ENCODE measurements around the gene DLG2.

DLG2 gene

GRCh38 chr11:83409476-83409875, 2217.7 kb downstream of the DLG2 start:
- Histone ChIP-seq H3K9me2 (replicated peaks; ENCODE audit: control insufficient read depth, low read length) (no peaks in the 10 kb centered on the region), H4K20me1 (ENCODE audit: control insufficient read depth, insufficient read depth, low read depth, low read length) (no peaks in the 10 kb centered on the region), H3K27me3 (ENCODE audit: control insufficient read depth, low read length) (no peaks in the 10 kb centered on the region), H3F3A (ENCODE audit: control insufficient read depth, insufficient read depth) (no peaks in the 10 kb centered on the region), H3K27ac (ENCODE audit: low read depth, low read length) (no peak overlapping the region), H3K4me3 (ENCODE audit: low read length) (no peak overlapping the region), H3K4me1 (ENCODE audit: control insufficient read depth, low read length) (no peaks in the 10 kb centered on the region), H3K36me3 (ENCODE audit: control insufficient read depth, low read length) (no peaks in the 10 kb centered on the region), H3K4me2 (ENCODE audit: low read length) (no peak overlapping the region), H3K79me2 (ENCODE audit: control insufficient read depth, low read length) (no peaks in the 10 kb centered on the region), H3K9me3 (ENCODE audit: control insufficient read depth, insufficient read depth, low read length) (no peaks in the 10 kb centered on the region)
- no peak for TF ChIP-seq CTCF (IDR thresholded peaks at IDR 0.05; ENCODE audit: low read depth, low read length, poor library complexity, severe bottlenecking)
- TF ChIP-seq EZH2phosphoT487 (IDR thresholded peaks at IDR 0.05; ENCODE audit: borderline replicate concordance, low read length) = no peak

GRCh38 chr11:83408946-83409345, 2218.2 kb downstream of the DLG2 start:
- no peaks in the 10 kb centered on the region for H3K9me2 ChIP-seq (replicated peaks; ENCODE audit: control insufficient read depth, low read length)
- H3K27me3 ChIP-seq (ENCODE audit: control insufficient read depth, low read length) = no peaks in the 10 kb centered on the region
- no peaks in the 10 kb centered on the region for H3F3A ChIP-seq (ENCODE audit: control insufficient read depth, insufficient read depth)
- no peaks in the 10 kb centered on the region for H3K4me1 ChIP-seq (ENCODE audit: control insufficient read depth, low read length)
- no peaks in the 10 kb centered on the region for H4K20me1 ChIP-seq (ENCODE audit: control insufficient read depth, insufficient read depth, low read depth, low read length)
- no peaks in the 10 kb centered on the region for H3K79me2 ChIP-seq (ENCODE audit: control insufficient read depth, low read length)
- no peak overlapping the region for H3K27ac ChIP-seq (ENCODE audit: low read depth, low read length)
- no peak overlapping the region for H3K4me2 ChIP-seq (ENCODE audit: low read length)
- no peak for TF ChIP-seq CTCF (IDR thresholded peaks at IDR 0.05; ENCODE audit: low read depth, low read length, poor library complexity, severe bottlenecking)
- TF ChIP-seq EZH2phosphoT487 (IDR thresholded peaks at IDR 0.05; ENCODE audit: borderline replicate concordance, low read length) = no peak
- H3K9me3 ChIP-seq (ENCODE audit: control insufficient read depth, insufficient read depth, low read length) = no peaks in the 10 kb centered on the region
- no peaks in the 10 kb centered on the region for H3K36me3 ChIP-seq (ENCODE audit: control insufficient read depth, low read length)
- no peak overlapping the region for H3K4me3 ChIP-seq (ENCODE audit: low read length)

All from DOHH2 (cell line).